DMS 273 (cell line): Measurements from ENCODE around the gene SEC24C.
A peak's percentile ranks its signal among the peaks of the same experiment; 100 is the strongest.
"Not testable (repeated sequence)": the region's sequence is repeated elsewhere in the genome, so short reads cannot be mapped to it uniquely, and the experiment has no call there.

Source experiments
- DNase-seq: peaks from one replicate; lab custom pipeline; 2025; ENCODE audit not compliant: unreplicated experiment; lab: John Stamatoyannopoulos, UW

SEC24C gene

GRCh38 chr10:73730153-73730906 lies 13.8 kb upstream of the SEC24C start:
- DNase-seq: peak; percentile 95

GRCh38 chr10:73731588-73732375 lies 12.4 kb upstream of the SEC24C start:
- no peak for DNase-seq

GRCh38 chr10:73732426-73732825 lies 11.7 kb upstream of the SEC24C start:
- DNase-seq: no peak

- DNase-seq: no peak
Measured at GRCh38 chr10:73732931-73733623, 11.1 kb upstream of the SEC24C start.

- DNase-seq: no peak
Measured at GRCh38 chr10:73734028-73734720, 10.0 kb upstream of the SEC24C start.

GRCh38 chr10:73734796-73735305 lies 9.3 kb upstream of the SEC24C start:
- DNase-seq: no peak

- DNase-seq: not testable (repeated sequence)
Measured at GRCh38 chr10:73740501-73741254, 3.5 kb upstream of the SEC24C start.

- DNase-seq: no peak
Measured at GRCh38 chr10:73742454-73742734, 1.8 kb upstream of the SEC24C start.

GRCh38 chr10:73743327-73743904 lies 756 bp upstream of the SEC24C start:
- no peak for DNase-seq

GRCh38 chr10:73744664-73744975 lies 448 bp downstream of the SEC24C start:
- peak; percentile 70 for DNase-seq

- no peak for DNase-seq
Measured at GRCh38 chr10:73746721-73747120, 2.5 kb downstream of the SEC24C start.

GRCh38 chr10:73750819-73751218 lies 6.6 kb downstream of the SEC24C start:
- DNase-seq: no peak

GRCh38 chr10:73756183-73756582 lies 12.0 kb downstream of the SEC24C start:
- no peak for DNase-seq

GRCh38 chr10:73758704-73759511 lies 14.7 kb downstream of the SEC24C start:
- no peak for DNase-seq

- DNase-seq: peak; percentile 15
Measured at GRCh38 chr10:73759512-73760115, 15.4 kb downstream of the SEC24C start.

GRCh38 chr10:73761781-73762180 lies 17.6 kb downstream of the SEC24C start:
- DNase-seq: no peak

- DNase-seq: no peak
Measured at GRCh38 chr10:73762915-73763314, 18.7 kb downstream of the SEC24C start.

GRCh38 chr10:73763343-73763742 lies 19.2 kb downstream of the SEC24C start:
- DNase-seq: no peak

GRCh38 chr10:73765066-73765465 lies 20.9 kb downstream of the SEC24C start:
- DNase-seq: no peak
